Activated CD4-positive, alpha-beta T cell treated with anti-CD3 and anti-CD28 coated beads, Interleukin-2, amount 50 U/mL, for 4 hours (primary cell): ENCODE results near the gene SSMEM1.
"Not testable (repeated sequence)": the region's sequence is repeated elsewhere in the genome, so short reads cannot be mapped to it uniquely, and the experiment has no call there.

ENCODE experiments used
- DNase-seq, 2 experiments: peaks; one replicate each; pipeline ENCODE4 v3.0.0-alpha.2; 2020

Gene SSMEM1

DNA sequence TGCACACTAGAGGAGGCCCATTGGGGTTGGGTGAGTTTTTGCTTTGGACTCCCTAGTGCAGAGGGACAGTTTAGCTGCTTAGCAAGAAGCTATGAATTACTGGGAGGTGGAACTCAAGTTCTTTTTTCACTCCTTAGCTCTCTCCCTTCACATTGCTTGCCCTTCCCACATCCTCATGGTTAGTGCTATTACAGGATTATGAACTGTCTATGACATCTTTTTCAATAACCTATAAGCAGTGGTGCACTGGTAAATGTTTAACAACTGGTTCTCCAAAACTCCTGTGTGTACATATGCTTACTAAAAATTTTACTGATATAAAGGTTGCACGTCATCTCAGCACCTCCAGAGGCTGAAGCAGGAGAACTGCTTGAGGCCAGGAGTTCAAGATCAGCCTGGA is 6.2 kb downstream of the SSMEM1 start:
- DNase-seq: no peak

GRCh38 chr7:130216025-130216424 is 8.4 kb downstream of the SSMEM1 start:
- no peak for DNase-seq

DNA sequence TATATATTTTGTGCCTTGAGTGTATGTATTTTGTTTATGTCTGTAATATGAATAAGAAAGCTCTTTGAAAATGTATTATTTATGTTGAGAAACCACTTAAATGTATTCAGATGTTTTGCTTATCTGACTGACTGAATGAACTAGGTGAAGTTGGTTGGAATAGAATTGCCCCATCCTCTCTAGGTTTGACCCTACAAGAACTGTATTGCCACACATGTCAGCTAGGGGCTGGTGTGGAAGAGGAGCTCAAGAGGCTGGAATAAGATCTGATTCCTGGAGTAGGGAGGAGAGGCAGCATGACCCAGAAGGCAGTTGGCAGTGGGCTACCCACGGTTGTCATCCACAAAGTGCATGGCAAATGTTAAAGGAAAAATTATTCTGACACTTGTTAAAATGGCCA is 9.1 kb downstream of the SSMEM1 start:
- DNase-seq: no peak

- DNase-seq: no peak
Observed at GRCh38 chr7:130218806-130219620, 11.4 kb downstream of the SSMEM1 start.

- DNase-seq: no peak
Observed at GRCh38 chr7:130219871-130220270, 12.2 kb downstream of the SSMEM1 start.

- no peak for DNase-seq
Observed at GRCh38 chr7:130221746-130222145, 14.1 kb downstream of the SSMEM1 start.

GRCh38 chr7:130223646-130224045 is 16.0 kb downstream of the SSMEM1 start:
- DNase-seq: no peak

DNA sequence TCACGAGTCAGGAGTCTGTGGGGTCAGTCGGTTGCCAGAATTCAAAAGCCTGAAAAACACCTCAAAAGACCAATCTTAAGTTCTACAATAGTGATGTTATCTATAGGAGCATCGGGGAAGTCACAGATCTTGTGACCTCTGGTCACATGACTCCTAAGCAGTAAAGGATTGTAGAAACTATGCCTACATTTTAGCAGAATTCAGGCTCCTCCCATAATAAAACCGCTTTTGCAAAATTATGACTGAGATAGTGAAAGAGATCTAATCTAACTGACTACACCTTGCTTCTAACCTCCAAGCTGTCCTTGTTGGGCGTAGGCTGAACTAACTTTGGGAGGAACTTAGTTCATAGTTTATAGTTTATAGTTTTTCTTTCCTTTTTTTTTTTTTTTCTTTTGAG is 16.6 kb downstream of the SSMEM1 start:
- DNase-seq: no peak

GRCh38 chr7:130224923-130225322 is 17.3 kb downstream of the SSMEM1 start:
- DNase-seq: not testable (repeated sequence)

DNA sequence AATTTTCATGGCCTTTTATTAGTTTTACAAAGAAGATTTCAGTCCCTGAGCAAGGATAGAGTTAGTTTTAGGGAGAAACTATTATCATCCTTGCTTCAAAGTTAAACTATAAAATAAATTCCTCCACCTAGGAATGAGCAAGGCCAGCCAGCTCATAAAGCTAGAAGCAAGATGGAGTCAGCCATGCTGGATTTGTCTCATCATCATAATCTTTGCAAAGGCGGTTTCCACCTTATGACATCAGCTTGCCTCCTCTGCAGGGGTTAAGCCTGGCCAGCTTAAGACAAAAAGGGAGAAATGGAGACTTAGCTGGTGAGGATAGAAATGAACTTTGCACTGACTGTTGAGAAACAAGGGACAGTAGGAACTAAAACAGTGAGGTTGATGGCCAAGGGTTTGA is 18.7 kb downstream of the SSMEM1 start:
- no peak for DNase-seq

- DNase-seq: no peak
Observed at GRCh38 chr7:130227883-130228575, 20.4 kb downstream of the SSMEM1 start.

GRCh38 chr7:130228840-130229502 is 21.3 kb downstream of the SSMEM1 start:
- DNase-seq: no peak

DNA sequence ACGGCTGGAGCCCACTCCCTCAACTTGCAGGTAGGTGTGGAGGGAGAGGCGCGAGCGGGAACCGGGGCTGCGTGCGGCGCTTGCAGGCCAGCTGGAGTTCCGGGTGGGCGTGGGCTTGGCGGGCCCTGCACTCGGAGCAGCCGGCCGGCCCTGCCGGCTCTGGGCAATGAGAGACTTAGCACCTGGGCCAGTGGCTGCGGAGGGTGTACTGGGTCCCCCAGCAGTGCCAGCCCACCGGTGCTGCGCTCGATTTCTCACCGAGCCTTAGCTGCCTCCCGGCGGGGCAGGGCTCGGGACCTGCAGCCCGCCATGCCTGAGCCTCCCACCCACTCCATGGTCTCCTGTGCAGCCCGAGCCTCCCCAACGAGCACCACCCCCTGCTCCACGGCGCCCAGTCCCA is 22.3 kb downstream of the SSMEM1 start:
- DNase-seq: not testable (repeated sequence)

- DNase-seq: no peak
Observed at GRCh38 chr7:130231792-130232191, 24.1 kb downstream of the SSMEM1 start.

DNA sequence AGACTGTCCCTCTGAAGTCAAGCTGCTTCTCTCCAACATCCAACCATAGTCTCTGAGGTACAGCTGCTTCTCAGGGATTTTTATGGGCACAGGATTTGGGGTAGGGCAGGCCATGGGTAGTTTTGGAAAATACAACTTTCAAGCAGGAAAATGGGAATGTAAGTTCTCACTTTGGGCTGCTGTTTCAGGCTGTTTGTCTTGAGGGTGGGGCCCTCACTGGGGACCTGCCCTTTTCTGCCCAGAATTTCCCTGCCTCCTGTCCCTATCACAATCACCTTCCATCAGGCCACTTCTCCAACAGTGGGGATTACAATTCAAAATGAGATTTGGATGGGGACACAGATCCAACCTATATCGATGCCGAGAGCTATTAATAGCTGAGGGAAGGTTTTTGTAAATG is 24.5 kb downstream of the SSMEM1 start:
- DNase-seq: no peak

DNA sequence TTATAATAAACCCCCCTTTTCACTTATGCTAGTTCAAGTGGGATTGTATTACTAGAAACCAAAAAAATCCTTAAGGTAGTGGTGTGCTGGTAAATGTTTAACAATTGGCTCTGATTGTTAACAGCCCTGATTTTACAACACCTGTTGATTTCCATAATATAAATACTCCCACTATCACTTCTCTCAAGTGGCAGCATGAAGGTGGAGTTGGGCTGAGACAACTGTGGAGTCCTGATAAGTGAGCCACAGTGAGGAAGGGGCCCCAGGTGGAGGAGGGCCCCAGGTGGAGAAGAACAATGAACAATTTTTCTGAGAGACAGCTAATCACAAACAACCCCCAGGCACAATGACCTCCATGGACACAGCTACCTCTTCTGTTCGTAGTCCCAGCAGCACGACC is 26.4 kb downstream of the SSMEM1 start:
- DNase-seq: no peak

- DNase-seq: not testable (repeated sequence)
Observed at GRCh38 chr7:130236361-130236760, 28.7 kb downstream of the SSMEM1 start.

GRCh38 chr7:130240240-130240639 is 32.6 kb downstream of the SSMEM1 start:
- DNase-seq: no peak

- DNase-seq: peak; percentile 37 to 52
Observed at GRCh38 chr7:130242198-130243014, 34.7 kb downstream of the SSMEM1 start.

GRCh38 chr7:130243486-130243885 is 35.8 kb downstream of the SSMEM1 start:
- DNase-seq: not testable (repeated sequence)

- DNase-seq: not testable (repeated sequence)
Observed at GRCh38 chr7:130246491-130246890, 38.8 kb downstream of the SSMEM1 start.

GRCh38 chr7:130248842-130249241 is 41.2 kb downstream of the SSMEM1 start:
- not testable (repeated sequence) for DNase-seq

DNA sequence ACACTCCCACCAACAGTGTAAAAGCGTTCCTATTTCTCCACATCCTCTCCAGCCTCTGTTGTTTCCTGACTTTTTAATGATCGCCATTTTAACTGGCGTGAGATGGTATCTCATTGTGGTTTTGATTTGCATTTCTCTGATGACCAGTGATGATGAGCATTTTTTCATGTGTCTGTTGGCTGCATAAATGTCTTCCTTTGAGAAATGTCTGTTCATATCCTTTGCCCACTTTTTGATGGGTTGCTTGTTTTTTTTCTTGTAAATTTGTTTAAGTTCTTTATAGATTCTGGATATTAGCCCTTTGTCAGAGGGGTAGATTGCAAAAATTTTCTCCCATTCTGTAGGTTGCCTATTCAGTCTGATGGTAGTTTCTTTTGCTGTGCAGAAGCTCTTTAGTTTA is 42.0 kb downstream of the SSMEM1 start:
- not testable (repeated sequence) for DNase-seq
